ENCODE results near the gene GIPR.
"Not testable (repeated sequence)": the region's sequence is repeated elsewhere in the genome, so short reads cannot be mapped to it uniquely, and the experiment has no call there.

GIPR gene

GRCh38 chr19:45692187-45693105 is 24.4 kb downstream of the GIPR start, which contains the start of gene QPCTL:
Gene QPCTL (plus strand): TSS chr19:45692666. CDS start chr19:45692704, 38 bp downstream.
- peak; percentile 99 for DNase-seq

GRCh38 chr19:45693106-45693788 is 25.2 kb downstream of the GIPR start:
- DNase-seq = peak; percentile 19

GRCh38 chr19:45701676-45702075 is 33.7 kb downstream of the GIPR start:
- no peak for DNase-seq

- DNase-seq = no peak
Measured at GRCh38 chr19:45705115-45705514, 37.1 kb downstream of the GIPR start.

- DNase-seq = no peak
Measured at GRCh38 chr19:45705710-45706415, 37.8 kb downstream of the GIPR start.

GRCh38 chr19:45710356-45711130 is 42.5 kb downstream of the GIPR start:
- no peak for DNase-seq

GRCh38 chr19:45711851-45712698 is 44.1 kb downstream of the GIPR start:
- no peak for DNase-seq

- no peak for DNase-seq
Measured at GRCh38 chr19:45712699-45713067, 44.7 kb downstream of the GIPR start.

- DNase-seq = no peak
Measured at GRCh38 chr19:45713141-45713540, 45.1 kb downstream of the GIPR start.

- DNase-seq = no peak
Measured at GRCh38 chr19:45715139-45715538, 47.1 kb downstream of the GIPR start.

GRCh38 chr19:45716359-45717130 is 48.5 kb downstream of the GIPR start:
- DNase-seq = no peak

GRCh38 chr19:45717131-45717982 is 49.3 kb downstream of the GIPR start:
- peak; percentile 98 for DNase-seq

- DNase-seq = no peak
Measured at GRCh38 chr19:45717983-45718650, 50.1 kb downstream of the GIPR start.

GRCh38 chr19:45720065-45720464 is 52.0 kb downstream of the GIPR start:
- not testable (repeated sequence) for DNase-seq

GRCh38 chr19:45728683-45729082 is 60.7 kb downstream of the GIPR start:
- not testable (repeated sequence) for DNase-seq

GRCh38 chr19:45729800-45730290 is 61.8 kb downstream of the GIPR start:
- no peak for DNase-seq

- DNase-seq = peak; percentile 98
Measured at GRCh38 chr19:45730368-45731288, 62.6 kb downstream of the GIPR start, which contains the start of gene FBXO46. Gene FBXO46 (minus strand): TSS chr19:45730896. CDS start chr19:45713495, 17,401 bp downstream.
